HG02642 (cell line): ENCODE results near the gene FGF9.

Experiments used
- ATAC-seq: cut with Tn5 transposase; IDR thresholded peaks from one replicate; pipeline ENCODE4 v1.9.1; 2021; ENCODE audit warnings: mild to moderate bottlenecking; ENCODE audit not compliant: unreplicated experiment, poor library complexity

FGF9 gene

DNA sequence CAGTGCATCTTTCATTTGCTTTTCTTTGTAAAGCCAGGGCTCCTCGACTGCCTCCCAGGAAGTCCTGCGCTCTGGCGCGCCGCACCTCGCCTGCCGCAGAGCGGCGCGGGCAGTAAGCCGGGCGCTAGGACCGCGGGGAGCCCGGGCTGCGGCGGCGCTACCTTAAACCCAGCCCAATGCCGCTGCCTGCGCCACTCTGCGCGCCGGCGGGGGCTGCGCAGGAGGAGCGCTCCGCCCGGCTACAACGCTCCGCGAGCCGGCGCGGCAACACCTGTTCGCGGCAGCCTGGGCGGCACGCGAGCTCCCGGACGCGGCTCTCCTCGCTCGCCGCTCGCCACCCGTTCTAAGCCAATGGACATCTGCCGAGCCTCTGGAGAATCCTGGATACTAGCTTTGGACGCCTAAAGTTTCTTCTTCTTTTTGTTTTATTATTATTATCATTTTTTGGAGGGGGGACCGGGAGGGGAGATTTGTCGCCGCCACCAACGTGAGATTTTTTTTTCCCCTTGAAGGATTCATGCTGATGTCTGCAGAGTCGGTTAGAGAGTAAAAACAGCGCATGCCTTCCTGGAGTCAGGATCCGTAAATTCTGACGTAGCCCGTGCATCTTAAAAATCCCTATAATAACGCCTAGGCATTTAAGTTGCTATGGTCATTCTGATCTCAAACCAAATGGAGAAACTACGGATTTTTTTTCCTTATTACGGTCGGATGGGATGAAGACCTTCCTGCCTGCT lies at the start of gene FGF9:
TSS of gene FGF9 (plus strand) at position 191 of the 737 bp plus-strand sequence. CDS start 840 bp downstream, outside the sequence.
- ATAC-seq: peak; percentile 78

DNA sequence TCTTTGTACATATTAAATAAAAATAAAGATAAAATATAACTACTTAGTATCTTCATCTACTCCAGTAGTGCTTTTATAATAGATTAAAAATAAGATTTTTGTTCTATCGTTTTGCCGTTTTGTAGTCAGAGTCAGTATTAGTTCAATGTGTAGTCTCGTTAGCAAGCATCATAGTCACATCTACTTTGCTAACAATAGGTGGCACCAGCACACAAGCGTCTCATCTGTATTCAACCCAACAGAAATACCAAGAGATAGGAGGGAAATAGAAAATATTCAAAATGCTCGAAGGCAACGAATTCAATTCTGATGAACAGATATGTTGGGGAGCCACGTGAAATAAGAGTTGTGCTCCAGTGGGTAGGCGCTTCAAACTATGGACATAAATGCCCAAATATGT lies 45.5 kb upstream of the FGF9 start:
- no peak for ATAC-seq

DNA sequence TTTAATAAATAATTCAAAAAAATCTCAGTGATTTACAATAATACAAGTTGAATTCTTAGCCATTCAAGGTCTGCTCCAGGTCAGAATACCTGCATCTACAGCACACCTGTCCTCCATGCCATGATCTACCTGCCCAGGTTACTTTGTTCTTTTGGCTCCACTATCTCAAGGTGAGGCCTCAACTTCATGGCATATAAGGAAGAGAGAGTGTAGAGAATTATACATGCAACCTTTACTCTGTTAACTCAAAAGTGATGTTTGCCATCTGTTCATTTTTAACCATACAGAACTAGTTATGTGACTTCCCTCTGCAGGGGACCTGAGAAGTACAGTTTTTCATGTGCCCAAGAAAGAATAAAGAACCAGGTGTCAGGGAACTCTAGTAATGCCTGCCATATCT lies 38.7 kb upstream of the FGF9 start:
- ATAC-seq: no peak

DNA sequence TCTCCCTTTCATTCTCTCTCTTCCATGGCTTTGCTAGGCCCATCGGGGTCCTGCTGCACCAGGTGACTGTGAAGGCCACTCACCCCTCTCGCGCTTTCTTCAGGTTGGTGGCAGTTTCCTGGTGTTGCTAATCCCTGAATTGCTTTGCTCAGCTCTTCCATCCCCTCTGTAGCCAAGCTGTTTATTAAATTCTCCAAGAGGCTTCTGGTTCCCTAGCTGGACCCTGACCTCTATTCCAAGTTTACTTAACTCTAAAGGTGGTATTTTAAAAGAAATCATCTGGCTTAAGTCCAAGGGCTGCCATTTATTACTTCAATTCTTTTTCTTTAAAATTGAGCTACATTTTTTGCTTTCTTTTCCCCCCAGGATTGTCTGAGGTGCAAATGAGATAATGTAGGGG lies 34.2 kb upstream of the FGF9 start:
- ATAC-seq: no peak

DNA sequence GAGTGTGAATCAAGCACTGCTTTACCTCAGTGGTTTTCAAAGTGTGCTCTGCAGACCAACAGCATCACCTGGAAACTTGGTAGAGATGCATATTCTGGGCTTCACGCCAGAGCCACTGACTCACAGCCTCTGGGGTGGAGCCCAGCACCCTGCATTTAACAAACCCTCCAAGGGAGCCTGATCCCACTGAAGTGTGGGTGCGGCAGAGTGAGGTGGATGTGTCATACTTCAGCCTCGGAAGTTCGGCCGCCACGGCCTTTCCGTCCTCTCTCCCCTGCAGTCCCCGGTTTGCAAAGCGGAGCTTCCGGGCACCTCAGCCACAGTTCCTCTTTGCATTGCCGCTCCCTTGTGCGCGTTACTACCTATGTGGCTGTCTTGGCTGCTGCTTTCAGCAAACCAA lies 33.6 kb upstream of the FGF9 start:
- ATAC-seq: no peak

DNA sequence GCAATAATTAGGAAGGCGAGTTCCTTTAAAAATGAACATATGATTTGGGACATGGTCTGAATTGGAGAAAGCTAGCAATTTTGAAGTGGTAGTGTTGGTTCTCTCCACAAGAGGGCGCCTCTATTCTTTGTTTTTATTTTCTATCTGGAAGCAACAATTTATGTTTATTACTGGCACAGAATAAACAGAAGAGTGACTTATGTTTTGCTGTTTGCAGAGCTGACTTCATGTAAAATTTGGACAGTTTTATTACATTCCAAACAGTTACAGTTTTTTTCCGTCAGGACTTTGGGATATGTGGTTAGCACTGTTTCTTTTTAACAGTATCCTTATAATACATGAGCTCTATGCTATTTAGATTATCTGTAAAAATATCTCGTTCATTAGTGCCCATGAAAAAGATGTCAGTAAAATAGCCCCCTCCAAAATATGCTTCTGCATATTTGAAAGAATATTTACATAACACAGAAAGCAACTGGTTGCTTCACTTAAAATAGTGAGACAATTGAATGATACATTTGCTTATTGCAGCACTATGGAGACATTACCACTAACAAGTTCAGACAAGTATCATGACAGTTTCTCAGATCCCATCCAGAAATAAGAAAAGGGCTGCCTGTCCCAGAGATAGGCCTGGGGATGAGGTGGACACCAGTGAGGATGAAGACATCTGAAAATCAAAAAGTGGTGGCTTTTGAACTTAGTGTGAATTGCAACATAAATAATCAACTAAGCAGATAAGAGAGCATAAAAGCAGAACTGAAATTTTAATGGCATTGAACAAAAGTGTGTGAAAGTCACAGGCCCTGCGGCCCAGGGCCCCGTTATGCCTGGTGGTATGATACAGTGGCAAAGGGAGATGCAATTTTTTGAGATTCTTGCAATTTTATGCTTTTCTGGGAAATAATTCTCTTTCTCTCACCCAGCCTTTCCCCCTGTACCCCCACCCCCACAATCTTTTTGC lies 32.3 kb upstream of the FGF9 start:
- ATAC-seq: no peak

DNA sequence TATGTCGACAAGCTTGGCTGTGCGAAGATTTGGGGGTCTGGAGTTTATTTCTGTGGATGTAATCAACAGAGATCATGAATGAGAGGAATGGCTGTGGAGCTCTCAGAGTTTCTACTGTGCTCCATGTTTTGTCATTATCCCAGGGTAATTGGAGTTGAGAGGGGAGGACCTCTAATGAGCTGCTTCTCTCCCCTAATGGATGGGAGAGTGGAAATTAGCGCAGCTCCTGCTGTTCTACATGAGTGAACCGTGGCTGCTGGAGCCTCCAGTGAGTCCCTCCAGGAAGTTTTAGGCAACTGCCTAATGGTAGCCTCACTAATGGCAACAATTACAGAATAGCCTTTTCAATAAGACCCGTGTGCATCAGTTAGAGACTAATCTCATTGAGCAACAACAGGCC lies 31.3 kb upstream of the FGF9 start:
- ATAC-seq: no peak

DNA sequence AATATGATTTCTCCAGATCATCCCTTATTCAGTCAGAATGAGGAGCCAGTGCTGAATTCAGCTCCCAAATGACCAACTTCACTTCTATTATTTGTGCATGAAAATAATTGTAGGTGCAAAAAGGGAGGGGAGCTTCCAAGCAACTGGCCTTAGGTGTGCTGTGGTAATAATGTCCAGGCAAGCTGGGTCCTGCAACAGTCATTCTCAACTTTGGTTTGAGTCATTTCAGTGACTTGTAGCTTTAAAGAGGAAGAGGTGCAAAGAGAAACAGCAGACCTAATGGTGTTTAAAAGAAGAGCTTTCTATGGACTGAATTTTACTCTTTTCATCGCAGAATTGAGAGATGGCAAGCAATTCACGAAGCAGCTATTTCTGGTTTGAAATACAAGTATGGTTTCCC lies 29.2 kb upstream of the FGF9 start:
- no peak for ATAC-seq

DNA sequence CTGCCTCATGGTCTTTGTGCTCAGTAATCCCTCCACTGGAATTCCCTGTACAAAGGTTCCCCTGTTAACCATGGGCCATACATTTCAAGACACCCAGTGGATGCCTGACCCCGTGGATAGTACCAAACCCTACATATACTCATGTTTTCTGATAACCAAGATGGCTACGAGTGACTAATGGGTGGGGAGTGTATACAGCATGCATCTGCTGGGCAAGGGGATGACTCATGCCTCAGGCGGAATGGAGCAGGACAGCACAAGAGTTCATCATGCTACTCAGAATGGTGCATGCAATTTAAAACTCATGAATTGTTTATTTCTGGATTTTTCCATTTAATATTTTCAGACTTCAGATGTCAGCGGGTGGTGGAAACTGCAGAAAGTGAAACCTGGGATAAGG lies 13.3 kb upstream of the FGF9 start:
- ATAC-seq: no peak

DNA sequence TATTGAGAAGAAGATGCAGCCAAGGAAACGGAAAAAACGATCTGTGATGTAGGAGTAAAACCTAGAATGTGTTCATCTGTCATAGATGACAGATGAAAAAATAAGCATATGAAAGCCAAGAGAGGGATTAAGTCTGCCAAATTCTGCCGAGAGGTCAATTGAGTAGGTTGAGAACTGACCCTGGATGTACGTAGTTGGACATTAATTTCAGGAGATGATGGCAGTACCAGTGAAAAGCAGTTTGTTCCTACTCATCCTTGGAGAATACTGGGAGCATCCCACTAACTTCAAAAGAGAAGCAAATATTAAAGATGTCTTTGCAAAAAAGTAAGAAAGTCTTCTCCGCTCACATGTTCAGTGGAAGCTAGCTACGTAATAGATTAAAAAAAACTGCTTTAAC lies 11.8 kb upstream of the FGF9 start:
- no peak for ATAC-seq

DNA sequence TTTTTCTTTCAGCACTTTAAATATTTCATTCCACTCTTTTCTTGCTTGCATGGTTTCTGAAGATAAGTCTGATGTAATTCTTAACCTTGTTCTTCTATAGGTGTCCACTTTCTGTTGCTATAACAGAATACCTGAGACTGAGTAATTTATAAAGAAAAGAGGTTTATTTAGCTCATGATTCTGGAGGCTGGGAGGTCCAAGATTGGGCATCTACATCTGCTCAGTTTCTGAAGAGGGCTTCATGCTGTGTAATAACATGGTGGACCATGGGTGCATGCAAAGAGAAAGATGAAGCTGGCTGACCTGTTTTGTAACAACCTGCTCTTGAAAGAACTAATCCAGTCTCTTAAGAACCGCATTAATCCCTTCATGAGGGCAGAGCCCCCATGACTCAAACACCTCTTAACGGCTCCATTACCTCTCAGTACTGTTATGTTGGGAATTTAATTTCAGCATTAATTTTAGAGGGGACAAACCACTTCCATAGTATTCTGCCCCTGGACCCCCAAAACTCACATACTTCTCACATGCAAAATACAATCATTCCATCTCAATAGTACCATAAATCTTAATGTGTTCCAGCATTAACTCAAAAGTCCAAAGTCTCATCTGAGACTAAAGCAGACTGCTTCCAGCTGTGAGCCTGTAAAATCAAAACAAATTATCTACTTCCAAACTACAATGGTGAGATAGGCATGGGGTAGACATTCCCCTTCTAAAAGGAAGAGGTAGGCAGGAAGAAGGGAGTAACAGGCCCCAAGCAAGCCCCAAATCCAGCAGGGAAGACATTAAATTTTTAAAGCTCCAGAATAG lies 9.6 kb upstream of the FGF9 start:
- ATAC-seq: no peak

DNA sequence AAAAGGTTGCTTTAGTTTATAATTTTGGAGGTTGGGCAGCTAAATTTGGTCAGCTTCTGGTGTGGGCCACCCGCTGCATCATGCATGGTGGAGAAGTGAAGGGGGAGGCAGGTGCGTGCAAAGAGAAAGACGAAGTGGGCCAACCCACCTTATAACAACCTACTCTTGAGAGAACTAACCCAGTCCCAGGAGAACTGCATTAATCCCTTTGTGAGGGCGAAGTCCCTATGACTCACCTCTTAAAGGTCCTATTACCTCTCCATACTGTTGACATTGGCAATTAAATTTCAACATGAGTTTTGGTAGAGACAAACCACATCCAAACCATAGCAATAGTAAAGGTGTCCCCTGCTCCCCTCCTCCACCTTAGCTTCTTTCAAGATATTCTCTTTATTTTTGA lies 7.7 kb upstream of the FGF9 start:
- no peak for ATAC-seq

DNA sequence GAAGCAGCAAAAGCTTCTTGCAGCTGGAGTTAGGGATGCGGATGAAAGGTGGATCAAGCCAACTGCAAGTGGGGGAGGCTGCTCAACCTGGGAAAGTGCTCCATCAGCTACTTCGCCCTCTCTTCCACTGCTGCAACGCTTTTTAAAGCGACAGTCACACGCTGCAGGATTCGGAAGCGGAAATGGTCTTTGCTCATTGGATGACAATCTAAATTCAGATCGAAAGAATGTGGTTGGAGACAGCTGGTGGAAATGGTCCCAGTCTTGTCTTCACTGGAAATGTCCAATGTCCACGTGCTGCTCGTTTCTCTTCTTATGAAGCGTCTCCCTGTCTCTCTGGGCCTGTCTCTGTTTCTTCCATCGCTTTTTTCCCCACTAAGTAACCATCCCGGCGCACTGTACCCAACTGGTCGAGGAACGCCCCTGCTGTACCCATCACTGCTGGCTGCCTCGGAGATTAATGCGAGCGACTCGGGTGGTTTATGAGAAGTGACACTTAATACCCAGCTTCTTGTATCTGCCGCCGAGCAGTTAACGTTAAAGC lies 2.1 kb upstream of the FGF9 start:
- ATAC-seq: no peak

DNA sequence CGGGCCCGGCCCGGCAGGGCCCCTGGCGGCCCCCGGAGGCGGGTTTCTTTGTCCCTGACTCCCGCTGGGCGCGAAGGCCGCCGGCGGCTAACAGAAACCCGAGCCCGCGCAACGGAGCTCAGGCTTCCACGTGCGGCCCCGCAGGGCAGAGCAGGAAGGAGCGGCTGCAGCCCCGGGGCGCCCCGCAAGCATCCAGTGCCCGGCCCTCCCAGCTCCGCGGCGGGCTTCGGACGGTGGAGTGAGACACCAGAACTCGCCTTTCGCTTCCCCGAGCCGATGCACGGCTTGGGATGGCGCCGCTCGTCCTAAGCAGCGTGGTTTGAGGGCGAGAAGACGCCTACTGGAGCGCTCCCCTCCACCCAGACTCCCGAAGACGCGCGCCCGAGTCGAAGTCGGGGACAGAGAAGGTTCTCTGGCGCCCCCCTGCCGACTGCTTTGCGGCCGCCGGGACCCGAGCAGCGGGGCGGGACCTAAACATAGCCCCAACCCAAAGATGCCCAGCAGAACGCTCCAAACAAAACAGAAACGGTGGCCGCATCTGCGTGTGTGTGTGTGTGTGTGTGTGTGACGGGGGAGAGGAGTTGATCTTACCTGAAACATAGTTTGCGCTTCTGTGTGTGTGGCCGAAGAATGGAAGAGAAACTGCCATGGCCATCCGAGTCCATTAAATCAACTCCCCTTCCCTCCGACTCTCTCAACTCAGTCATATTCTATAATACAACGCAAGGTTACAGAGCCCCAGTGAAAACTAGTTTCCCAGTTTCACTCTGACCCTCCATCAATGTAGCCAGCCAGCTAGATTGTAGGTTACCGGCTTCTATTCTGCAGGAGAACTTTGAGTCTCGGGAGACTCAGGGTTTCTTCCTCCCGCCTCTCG lies 629 bp upstream of the FGF9 start:
- ATAC-seq: peak; percentile 37

DNA sequence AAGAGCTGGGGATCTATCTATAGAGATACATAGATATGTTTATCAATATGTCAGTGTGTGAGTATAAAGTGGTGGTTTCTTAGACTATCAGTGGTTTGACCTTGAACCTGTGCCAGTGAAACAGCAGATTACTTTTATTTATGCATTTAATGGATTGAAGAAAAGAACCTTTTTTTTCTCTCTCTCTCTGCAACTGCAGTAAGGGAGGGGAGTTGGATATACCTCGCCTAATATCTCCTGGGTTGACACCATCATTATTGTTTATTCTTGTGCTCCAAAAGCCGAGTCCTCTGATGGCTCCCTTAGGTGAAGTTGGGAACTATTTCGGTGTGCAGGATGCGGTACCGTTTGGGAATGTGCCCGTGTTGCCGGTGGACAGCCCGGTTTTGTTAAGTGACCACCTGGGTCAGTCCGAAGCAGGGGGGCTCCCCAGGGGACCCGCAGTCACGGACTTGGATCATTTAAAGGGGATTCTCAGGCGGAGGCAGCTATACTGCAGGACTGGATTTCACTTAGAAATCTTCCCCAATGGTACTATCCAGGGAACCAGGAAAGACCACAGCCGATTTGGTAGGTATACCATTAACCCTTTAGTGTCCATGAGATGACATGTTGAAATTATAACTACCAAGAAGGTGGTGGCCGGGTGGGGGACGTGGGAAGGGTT lies 880 bp downstream of the FGF9 start:
- no peak for ATAC-seq

DNA sequence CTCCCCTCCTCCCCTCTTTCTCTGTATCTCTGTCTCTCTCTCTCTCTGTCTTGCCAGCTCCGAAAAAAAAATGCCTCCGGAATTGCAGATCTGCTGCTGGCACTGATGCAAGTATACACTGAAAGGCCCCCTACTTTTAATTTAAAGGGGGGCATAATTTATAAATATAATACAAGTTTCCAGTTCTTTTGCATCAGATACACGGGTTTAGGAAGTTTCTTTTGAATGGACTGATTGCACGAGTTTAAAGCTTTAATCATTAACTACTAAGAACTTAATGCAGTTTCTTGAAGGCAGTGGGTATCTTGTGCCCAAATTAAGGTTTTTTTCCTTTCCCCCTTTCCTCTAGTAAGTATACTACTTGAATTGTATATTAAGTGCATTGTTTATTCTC lies 1.4 kb downstream of the FGF9 start:
- no peak for ATAC-seq

DNA sequence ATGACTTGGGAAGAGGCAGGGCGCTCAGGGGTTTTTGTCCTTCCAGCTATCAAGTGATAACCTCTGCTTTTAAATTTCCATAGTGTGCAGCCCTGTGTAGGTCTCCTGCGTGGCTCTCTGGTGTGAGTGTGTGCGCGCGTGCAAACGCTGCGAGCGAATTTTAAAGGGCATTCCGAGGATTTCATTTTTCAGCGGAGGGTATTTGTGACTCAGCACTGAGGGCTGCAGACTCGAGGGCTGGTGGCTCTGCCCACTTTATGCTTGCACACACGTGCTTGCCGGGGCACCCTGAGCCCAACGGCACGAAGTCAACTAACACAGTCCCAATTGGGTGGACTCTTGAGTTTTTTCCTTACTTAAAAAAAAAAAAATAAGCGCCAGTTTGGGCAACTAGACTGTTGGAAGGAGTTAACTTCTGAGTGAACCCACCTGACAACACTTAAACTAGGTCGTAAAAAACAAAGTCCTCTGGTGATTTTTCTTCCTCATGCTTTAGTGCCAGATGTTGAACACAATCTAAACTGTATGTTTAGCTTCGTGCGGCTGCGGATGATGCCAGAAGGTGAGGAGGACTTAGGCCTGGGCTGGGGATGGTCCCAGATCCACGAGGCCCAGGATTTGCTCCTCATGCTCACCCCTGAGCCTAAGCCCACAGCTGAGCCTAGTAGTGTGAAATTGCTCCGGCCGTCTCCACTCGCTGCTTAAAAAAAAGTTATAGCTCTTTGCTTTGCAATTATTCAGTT lies 2.1 kb downstream of the FGF9 start:
- ATAC-seq: no peak

DNA sequence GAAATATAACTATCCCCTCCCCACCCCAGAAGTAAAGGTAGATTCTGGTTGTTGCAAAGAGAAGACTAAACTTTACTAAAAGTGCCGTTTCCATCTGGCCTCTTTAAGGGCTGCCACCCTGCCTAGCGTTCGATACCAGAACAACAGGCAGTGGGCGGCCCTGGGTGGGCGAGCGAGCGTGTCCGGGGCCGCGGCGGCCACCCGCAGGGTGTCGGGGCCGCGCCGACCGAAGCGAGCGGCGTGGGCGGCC lies 2.6 kb downstream of the FGF9 start:
- peak; percentile 25 for ATAC-seq
